ENCODE measurements around the gene GTF2H1. TPM values are rescaled to one million over a fixed set of nuclear protein-coding genes. Genes with fewer than 3 reads are reported as not detected.

The GTF2H1 gene
- total and polyA plus RNA-seq, 9 of the 15 experiments (the other 6 are each of a cell fraction or from before 2014, with no cell fraction given): 56.9 to 126 (median 92.1) TPM

GRCh38 chr11:18324381-18324780 is 2.0 kb downstream of the GTF2H1 start (continued):
- TF ChIP-seq REST (IDR thresholded peaks at IDR 0.05; ENCODE audit: borderline replicate concordance) (no peak), REST (CRISPR knock-in tag; IDR thresholded peaks at IDR 0.05; ENCODE audit: low read depth) (no peak), NCOA2 (IDR thresholded peaks at IDR 0.05; ENCODE audit: partially characterized antibody in 2 of 2) (no peak), TFAP4 (CRISPR knock-in tag; IDR thresholded peaks at IDR 0.05; ENCODE audit: borderline replicate concordance) (no peak), ZNF24 (IDR thresholded peaks at IDR 0.05) (no peak), CUX1 (CRISPR knock-in tag; IDR thresholded peaks at IDR 0.05) (no peak)

All from K562 (cell line).